Measurements from ENCODE around the gene SERPINB12. TPM values are rescaled to one million over a fixed set of nuclear protein-coding genes. Genes with fewer than 3 reads are reported as not detected.

The SERPINB12 gene
- total RNA-seq, 1 donor, result not detected

- peaks cover 6% of the 10 kb centered on the region for H3K27me3 ChIP-seq (ENCODE audit: insufficient read depth, low read length)
These were observed 71.3 kb downstream of the SERPINB12 start for GRCh38 chr18:63613420-63613819.

GRCh38 chr18:63617049-63617914, 75.1 kb downstream of the SERPINB12 start:
- no peak overlapping the region for H2AFZ ChIP-seq (ENCODE audit: low read length)
- H3K27me3 ChIP-seq (ENCODE audit: insufficient read depth, low read length), result peaks cover 6% of the 10 kb centered on the region
- H3K36me3 ChIP-seq (ENCODE audit: insufficient read depth, low read length), result no peaks in the 10 kb centered on the region
- no peaks in the 10 kb centered on the region for H3K79me2 ChIP-seq (ENCODE audit: insufficient read depth, low read length)
- no peaks in the 10 kb centered on the region for H3K4me1 ChIP-seq (ENCODE audit: insufficient read depth, low read length)
- H3K4me2 ChIP-seq (ENCODE audit: insufficient read depth, low read length), result no peak overlapping the region
- TF ChIP-seq, protein P1, sequence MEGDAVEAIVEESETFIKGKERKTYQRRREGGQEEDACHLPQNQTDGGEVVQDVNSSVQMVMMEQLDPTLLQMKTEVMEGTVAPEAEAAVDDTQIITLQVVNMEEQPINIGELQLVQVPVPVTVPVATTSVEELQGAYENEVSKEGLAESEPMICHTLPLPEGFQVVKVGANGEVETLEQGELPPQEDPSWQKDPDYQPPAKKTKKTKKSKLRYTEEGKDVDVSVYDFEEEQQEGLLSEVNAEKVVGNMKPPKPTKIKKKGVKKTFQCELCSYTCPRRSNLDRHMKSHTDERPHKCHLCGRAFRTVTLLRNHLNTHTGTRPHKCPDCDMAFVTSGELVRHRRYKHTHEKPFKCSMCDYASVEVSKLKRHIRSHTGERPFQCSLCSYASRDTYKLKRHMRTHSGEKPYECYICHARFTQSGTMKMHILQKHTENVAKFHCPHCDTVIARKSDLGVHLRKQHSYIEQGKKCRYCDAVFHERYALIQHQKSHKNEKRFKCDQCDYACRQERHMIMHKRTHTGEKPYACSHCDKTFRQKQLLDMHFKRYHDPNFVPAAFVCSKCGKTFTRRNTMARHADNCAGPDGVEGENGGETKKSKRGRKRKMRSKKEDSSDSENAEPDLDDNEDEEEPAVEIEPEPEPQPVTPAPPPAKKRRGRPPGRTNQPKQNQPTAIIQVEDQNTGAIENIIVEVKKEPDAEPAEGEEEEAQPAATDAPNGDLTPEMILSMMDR (IDR thresholded peaks at IDR 0.05; ENCODE audit: extremely low read depth, low read depth, low read length), result no peak
- DNase-seq (ENCODE audit: insufficient read length, low spot score, missing footprints), result peak; percentile 61
- H3K9me3 ChIP-seq (ENCODE audit: low read depth, low read length), result no peaks in the 10 kb centered on the region
- no peak overlapping the region for H3K4me3 ChIP-seq (ENCODE audit: insufficient read depth, low read length)
- H4K20me1 ChIP-seq (ENCODE audit: insufficient read depth, low read length), result no peaks in the 10 kb centered on the region
- no peak overlapping the region for H3K27ac ChIP-seq (ENCODE audit: low read depth, low read length)

More at GRCh38 chr18:63613420-63613819, 71.3 kb downstream of the SERPINB12 start:
- Histone ChIP-seq H3K27ac (ENCODE audit: low read depth, low read length) (no peak overlapping the region), H3K4me3 (ENCODE audit: insufficient read depth, low read length) (no peak overlapping the region), H3K9me3 (ENCODE audit: low read depth, low read length) (no peaks in the 10 kb centered on the region), H3K4me1 (ENCODE audit: insufficient read depth, low read length) (no peaks in the 10 kb centered on the region), H3K4me2 (ENCODE audit: insufficient read depth, low read length) (no peak overlapping the region), H2AFZ (ENCODE audit: low read length) (no peak overlapping the region), H3K79me2 (ENCODE audit: insufficient read depth, low read length) (no peaks in the 10 kb centered on the region), H3K36me3 (ENCODE audit: insufficient read depth, low read length) (no peaks in the 10 kb centered on the region), H4K20me1 (ENCODE audit: insufficient read depth, low read length) (no peaks in the 10 kb centered on the region)
- no peak for DNase-seq (ENCODE audit: insufficient read length, low spot score, missing footprints)
- TF ChIP-seq, protein P1 (IDR thresholded peaks at IDR 0.05; ENCODE audit: extremely low read depth, low read depth, low read length), result no peak

- TF ChIP-seq, protein P1 (IDR thresholded peaks at IDR 0.05; ENCODE audit: extremely low read depth, low read depth, low read length), result no peak
- Histone ChIP-seq H3K27me3 (ENCODE audit: insufficient read depth, low read length) (peaks cover 6% of the 10 kb centered on the region), H3K27ac (ENCODE audit: low read depth, low read length) (no peak overlapping the region), H3K36me3 (ENCODE audit: insufficient read depth, low read length) (no peaks in the 10 kb centered on the region), H2AFZ (ENCODE audit: low read length) (no peak overlapping the region), H4K20me1 (ENCODE audit: insufficient read depth, low read length) (no peaks in the 10 kb centered on the region), H3K4me2 (ENCODE audit: insufficient read depth, low read length) (no peak overlapping the region), H3K79me2 (ENCODE audit: insufficient read depth, low read length) (no peaks in the 10 kb centered on the region), H3K4me3 (ENCODE audit: insufficient read depth, low read length) (no peak overlapping the region), H3K4me1 (ENCODE audit: insufficient read depth, low read length) (no peaks in the 10 kb centered on the region), H3K9me3 (ENCODE audit: low read depth, low read length) (no peaks in the 10 kb centered on the region)
- no peak for DNase-seq (ENCODE audit: insufficient read length, low spot score, missing footprints)
These were observed 75.7 kb downstream of the SERPINB12 start for GRCh38 chr18:63617915-63618234.

Other genes starting within 250 kb of the SERPINB12 start
- 10.6 and 11.9 TPM in 2 replicates for gene BCL2, start 222.6 kb upstream of the SERPINB12 start, total RNA-seq
- 46.3 and 53.0 TPM in 2 replicates for gene KDSR, start 175.2 kb upstream of the SERPINB12 start, total RNA-seq
- 42.4 and 47.4 TPM in 2 replicates for gene VPS4B, start 119.9 kb upstream of the SERPINB12 start, total RNA-seq
- not detected in 2 replicates for gene SERPINB5, start 65.4 kb upstream of the SERPINB12 start, total RNA-seq
- under 0.01 TPM in 1 of 2 replicates, not detected in the other for gene SERPINB13, start 45.0 kb downstream of the SERPINB12 start, total RNA-seq
- 0.29 TPM in 1 of 2 replicates, not detected in the other for gene SERPINB4, start 101.9 kb downstream of the SERPINB12 start, total RNA-seq
- not detected in 2 replicates for gene SERPINB3, start 119.5 kb downstream of the SERPINB12 start, total RNA-seq
- not detected in 2 replicates for gene SERPINB11, start 160.6 kb downstream of the SERPINB12 start, total RNA-seq
- 0.36 and 0.88 TPM in 2 replicates for gene SERPINB7, start 233.0 kb downstream of the SERPINB12 start, total RNA-seq